Skin epidermis (tissue), 12 donors: Measurements from ENCODE around the gene MYOM1.

Experiments used
- H3K27ac ChIP-seq, 21 experiments: fragments of 200-600 bp; sonication (generic) in 11 of 21; one replicate each; pipeline ENCODE4 v1.5.0; 2020; ENCODE audit warnings: mild to moderate bottlenecking in 3 of 21, inconsistent platforms in 2 of 21, moderate library complexity in 2 of 21
- H3K4me3 ChIP-seq, 7 experiments: fragments of 200-600 bp; sonication (generic) in 2 of 7; one replicate each; pipeline ENCODE4 v1.5.0; 2020; ENCODE audit warnings: inconsistent platforms in 2 of 7, mild to moderate bottlenecking in 2 of 7, moderate library complexity in 1 of 7

Gene MYOM1

GRCh38 chr18:3219631-3220335 lies at the start of gene MYOM1:
Gene MYOM1 (minus strand): TSS chr18:3219968. CDS start chr18:3215223, 4,745 bp downstream.
- Histone ChIP-seq H3K4me3 (no peak within 1 kb of the TSS), H3K27ac (peak within 1 kb of the TSS in 1 of 21 experiments; percentile 14)

- no peak overlapping the region for H3K4me3 ChIP-seq
- no peak overlapping the region for H3K27ac ChIP-seq
These were observed 49.6 kb upstream of the MYOM1 start for GRCh38 chr18:3269241-3269913.

- H3K27ac ChIP-seq: peak overlapping the region in 1 of 21 experiments; percentile 20
- no peak overlapping the region for H3K4me3 ChIP-seq
These were observed 48.5 kb upstream of the MYOM1 start for GRCh38 chr18:3268306-3268705.

GRCh38 chr18:3266062-3266608 lies 46.4 kb upstream of the MYOM1 start:
- Histone ChIP-seq H3K27ac (peak overlapping the region in 9 of 21 experiments; percentile 8 to 66 (median 36)), H3K4me3 (no peak overlapping the region)

- peak overlapping the region in 11 of 21 experiments; percentile 6 to 66 (median 33) for H3K27ac ChIP-seq
These were observed 45.8 kb upstream of the MYOM1 start for GRCh38 chr18:3265564-3266033.

GRCh38 chr18:3264362-3264761 lies 44.6 kb upstream of the MYOM1 start:
- H3K4me3 ChIP-seq: peak overlapping the region in 2 of 7 experiments; percentile 90 to 95
- H3K27ac ChIP-seq: peak overlapping the region in 7 of 21 experiments; percentile 22 to 100 (median 99)

More at GRCh38 chr18:3265564-3266033, 45.8 kb upstream of the MYOM1 start:
- no peak overlapping the region for H3K4me3 ChIP-seq

- Histone ChIP-seq H3K4me3 (peak overlapping the region; percentile 89 to 99 (median 95)), H3K27ac (peak overlapping the region in 20 of 21 experiments; percentile 92 to 100 (median 99))
These were observed 43.4 kb upstream of the MYOM1 start for GRCh38 chr18:3263132-3263700.

GRCh38 chr18:3262234-3263131 lies 42.7 kb upstream of the MYOM1 start:
- H3K4me3 ChIP-seq: peak overlapping the region; percentile 89 to 99 (median 95)
- H3K27ac ChIP-seq: peak overlapping the region; percentile 92 to 100 (median 99)

- H3K4me3 ChIP-seq: peak within 1 kb of the TSS; percentile 89 to 99 (median 95)
These were observed 41.8 kb upstream of the MYOM1 start, which contains the start of gene MYL12B for GRCh38 chr18:3261373-3262233. Gene MYL12B (plus strand): TSS chr18:3262133. CDS start chr18:3272899, 10,766 bp downstream.

GRCh38 chr18:3260995-3261372 lies 41.2 kb upstream of the MYOM1 start:
- Histone ChIP-seq H3K27ac (peak overlapping the region in 20 of 21 experiments; percentile 92 to 100 (median 99)), H3K4me3 (peak overlapping the region; percentile 89 to 99 (median 95))

More at GRCh38 chr18:3261373-3262233, 41.8 kb upstream of the MYOM1 start, which contains the start of gene MYL12B:
- peak within 1 kb of the TSS; percentile 92 to 100 (median 99) for H3K27ac ChIP-seq

GRCh38 chr18:3257627-3258120 lies 37.9 kb upstream of the MYOM1 start:
- H3K4me3 ChIP-seq: no peak overlapping the region
- H3K27ac ChIP-seq: peak overlapping the region in 1 of 21 experiments; percentile 6

- Histone ChIP-seq H3K4me3 (no peak overlapping the region), H3K27ac (peak overlapping the region in 1 of 21 experiments; percentile 6)
These were observed 37.2 kb upstream of the MYOM1 start for GRCh38 chr18:3256693-3257626.

- Histone ChIP-seq H3K27ac (peak overlapping the region in 1 of 21 experiments; percentile 12), H3K4me3 (no peak overlapping the region)
These were observed 35.9 kb upstream of the MYOM1 start for GRCh38 chr18:3255611-3256165.

GRCh38 chr18:3254725-3255124 lies 35.0 kb upstream of the MYOM1 start:
- no peak overlapping the region for H3K4me3 ChIP-seq
- peak overlapping the region in 1 of 21 experiments; percentile 12 for H3K27ac ChIP-seq

- peak overlapping the region in 1 of 21 experiments; percentile 23 for H3K27ac ChIP-seq
- no peak overlapping the region for H3K4me3 ChIP-seq
These were observed 33.1 kb upstream of the MYOM1 start for GRCh38 chr18:3252843-3253242.

GRCh38 chr18:3251963-3252277 lies 32.2 kb upstream of the MYOM1 start:
- Histone ChIP-seq H3K4me3 (no peak overlapping the region), H3K27ac (peak overlapping the region in 3 of 21 experiments; percentile 33 to 52 (median 42))
